Ramos (cell line): Measurements from ENCODE around the gene SLC5A12.

Experiments
- in situ Hi-C: fragments of 300-500 bp; cut with MboI; formaldehyde crosslinking; loops from one replicate; pipeline ENCODE4 v1.14.3; 2022; ENCODE audit warnings: low sequenced_read_pairs; ENCODE audit not compliant: unreplicated experiment

The SLC5A12 gene

DNA sequence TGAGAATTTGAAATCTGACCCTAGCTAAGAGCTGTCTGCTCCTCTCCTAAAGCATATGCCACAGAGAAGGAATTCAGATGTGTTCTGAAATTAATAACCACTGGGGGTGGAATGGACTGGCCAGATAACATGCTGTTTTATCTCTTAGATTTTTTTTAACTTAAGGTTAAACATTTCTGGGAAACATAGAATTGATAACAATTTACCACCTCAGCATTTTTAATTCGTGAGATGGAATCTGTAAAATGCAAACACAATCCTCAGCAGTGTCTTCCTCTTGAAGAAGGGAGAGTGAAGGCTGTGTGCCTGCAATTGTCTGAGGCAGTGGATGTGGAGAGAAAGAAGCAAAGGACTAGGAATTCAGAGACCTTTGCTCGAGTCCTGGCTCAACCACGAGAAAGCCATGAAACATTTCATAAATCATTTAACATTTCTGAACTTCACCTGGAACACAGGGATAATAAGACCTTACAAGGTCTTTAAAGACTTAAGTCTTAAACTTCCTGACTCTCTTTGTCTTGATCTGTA is at the start of gene SLC5A12:
TSS of gene SLC5A12 (minus strand) at position 113 of the 528 bp plus-strand sequence. CDS start 346 bp downstream, outside the sequence.
- in situ Hi-C loops, result no loop called here

DNA sequence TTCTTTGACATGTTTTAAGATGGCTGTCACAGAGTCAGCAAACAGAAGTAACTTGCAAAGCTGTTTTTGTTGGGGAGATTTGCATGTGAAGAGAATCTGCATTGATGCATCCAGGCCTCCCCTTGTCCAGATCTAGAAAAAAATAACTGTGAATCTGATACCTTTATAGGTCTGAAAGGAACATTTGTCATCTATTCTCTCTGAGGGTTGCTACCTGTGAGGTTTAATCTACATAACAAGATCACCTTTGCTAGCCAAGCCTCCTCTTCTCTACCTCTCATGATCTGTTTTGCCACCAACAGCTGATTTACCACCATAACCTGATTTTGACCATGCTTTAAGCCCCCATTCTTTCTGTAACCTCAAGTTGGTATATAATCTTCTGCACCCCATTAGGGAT is 47.2 kb upstream of the SLC5A12 start:
- in situ Hi-C loops, result no loop called here

DNA sequence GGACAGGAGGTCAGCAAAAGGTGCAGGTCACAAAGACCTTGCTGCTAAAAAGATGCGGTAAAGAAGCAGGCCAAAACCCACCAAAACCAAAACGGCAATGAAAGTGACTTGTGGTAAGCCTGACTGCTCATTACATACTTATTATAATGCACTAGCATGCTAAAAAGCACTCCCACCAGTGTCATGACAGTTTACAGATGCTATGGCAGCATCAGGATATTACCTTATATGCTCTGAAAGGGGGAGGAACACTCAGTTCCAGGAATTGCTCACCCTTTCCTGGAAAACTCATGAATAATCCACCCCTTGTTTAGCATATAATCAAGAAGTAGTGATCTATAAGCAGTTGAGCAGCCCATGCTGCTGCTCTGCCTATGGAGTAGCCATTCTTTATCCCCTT is 45.2 kb upstream of the SLC5A12 start:
- in situ Hi-C loops, result no loop called here

- in situ Hi-C loops, result no loop called here
Measured at GRCh38 chr11:26765323-26765722, 43.5 kb upstream of the SLC5A12 start.

DNA sequence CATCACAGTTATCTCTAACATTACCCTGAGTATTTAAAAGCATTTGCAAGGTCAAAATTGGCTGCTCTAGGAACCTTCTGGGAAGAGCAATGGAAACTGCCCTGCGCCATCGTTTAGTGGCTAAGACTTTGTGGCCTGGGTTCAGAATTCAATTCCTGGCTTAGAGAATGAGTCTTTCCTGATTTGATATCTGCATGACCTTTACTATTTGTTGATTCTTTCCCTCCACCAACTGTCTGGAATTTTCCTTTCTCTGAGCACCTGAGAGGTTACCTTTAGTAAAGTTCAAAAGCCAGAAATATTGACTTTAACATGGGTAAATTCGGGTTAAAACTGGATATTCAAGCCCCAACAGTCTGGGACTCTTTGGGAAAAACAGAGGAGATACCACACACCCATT is 43.0 kb upstream of the SLC5A12 start:
- in situ Hi-C loops, result no loop called here

- in situ Hi-C loops, result no loop called here
Measured at GRCh38 chr11:26764315-26764714, 42.5 kb upstream of the SLC5A12 start.

- in situ Hi-C loops, result no loop called here
Measured at GRCh38 chr11:26762089-26762488, 40.2 kb upstream of the SLC5A12 start.

DNA sequence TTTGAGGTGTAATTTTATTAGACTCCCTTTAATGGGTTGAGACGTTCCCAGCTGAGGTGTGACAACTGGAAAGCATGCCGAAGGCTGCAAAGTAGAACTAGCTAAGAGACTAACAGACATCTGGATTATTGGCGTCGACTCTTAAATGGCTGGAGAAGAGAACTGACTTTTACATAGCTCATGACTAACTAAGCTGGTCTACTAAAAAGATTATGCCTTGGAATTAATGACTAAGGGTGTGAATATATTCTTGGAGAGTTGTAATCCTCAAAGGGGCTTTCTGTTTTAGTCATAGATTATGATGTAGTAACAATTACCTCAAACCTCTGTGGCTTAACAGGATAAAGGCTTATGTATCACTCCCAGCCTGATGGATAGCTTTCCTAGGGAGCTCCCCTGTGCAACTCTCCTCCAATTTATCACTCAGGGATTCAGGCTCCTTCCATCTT is 39.5 kb upstream of the SLC5A12 start:
- in situ Hi-C loops, result no loop called here

GRCh38 chr11:26757995-26758394 is 36.1 kb upstream of the SLC5A12 start:
- in situ Hi-C loops, result no loop called here

GRCh38 chr11:26755762-26756161 is 33.9 kb upstream of the SLC5A12 start:
- in situ Hi-C loops, result no loop called here

GRCh38 chr11:26753723-26754504 is 32.1 kb upstream of the SLC5A12 start:
- in situ Hi-C loops, result no loop called here

DNA sequence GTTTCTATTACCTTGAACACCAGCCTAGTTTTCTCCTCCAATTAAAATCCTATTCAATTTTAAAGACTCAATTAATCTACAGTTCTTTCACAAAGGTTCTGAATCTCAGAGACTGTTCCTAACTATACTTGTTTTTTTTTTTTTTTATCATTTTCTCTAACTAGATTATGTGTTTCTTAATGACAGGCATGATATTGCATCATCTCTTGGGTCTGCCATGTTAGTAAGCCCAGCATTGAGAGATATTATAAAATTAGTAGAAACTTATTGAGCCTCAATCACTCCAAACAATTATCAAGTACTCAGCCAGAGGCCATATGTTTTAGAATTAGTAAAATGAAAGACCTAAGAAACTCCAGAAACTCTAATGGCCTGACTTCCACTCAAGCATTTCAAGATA is 28.1 kb upstream of the SLC5A12 start:
- in situ Hi-C loops, result no loop called here

DNA sequence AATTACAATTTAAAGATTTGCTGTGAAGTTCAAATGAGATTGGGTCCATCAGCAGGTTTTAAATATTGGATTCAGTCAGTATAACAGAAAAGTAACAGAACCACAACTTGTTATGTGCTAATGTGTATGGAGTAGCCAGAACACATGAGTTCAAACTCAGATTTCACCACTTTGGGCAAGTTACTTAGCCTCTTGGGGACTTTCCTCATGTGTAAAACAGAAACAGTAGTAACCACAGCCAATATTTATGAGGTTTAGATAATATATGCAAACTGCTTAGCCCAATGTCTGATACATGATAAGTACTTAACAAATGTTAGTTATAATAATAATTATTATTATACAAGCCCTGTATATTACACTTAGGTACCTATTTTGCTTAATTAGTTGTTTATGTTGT is 21.8 kb upstream of the SLC5A12 start:
- in situ Hi-C loops, result no loop called here

DNA sequence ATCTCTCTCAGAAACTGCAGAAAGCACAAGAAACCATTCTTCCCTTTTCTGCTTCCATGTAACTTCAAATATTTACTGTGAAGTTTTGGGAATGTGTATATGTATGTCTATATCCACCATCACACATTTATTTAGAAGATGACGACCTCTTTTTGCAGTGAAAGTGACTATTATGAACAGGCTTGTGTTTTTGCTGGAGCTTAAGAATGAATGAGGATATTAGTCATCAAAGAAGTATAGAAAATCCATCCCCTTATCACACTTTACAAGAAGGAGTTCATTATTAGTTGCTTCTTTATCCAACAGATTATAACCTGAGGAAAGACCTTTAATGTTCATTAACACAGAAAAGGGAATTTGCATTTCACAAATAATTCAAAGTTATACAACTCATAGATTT is 21.1 kb upstream of the SLC5A12 start:
- in situ Hi-C loops, result no loop called here

DNA sequence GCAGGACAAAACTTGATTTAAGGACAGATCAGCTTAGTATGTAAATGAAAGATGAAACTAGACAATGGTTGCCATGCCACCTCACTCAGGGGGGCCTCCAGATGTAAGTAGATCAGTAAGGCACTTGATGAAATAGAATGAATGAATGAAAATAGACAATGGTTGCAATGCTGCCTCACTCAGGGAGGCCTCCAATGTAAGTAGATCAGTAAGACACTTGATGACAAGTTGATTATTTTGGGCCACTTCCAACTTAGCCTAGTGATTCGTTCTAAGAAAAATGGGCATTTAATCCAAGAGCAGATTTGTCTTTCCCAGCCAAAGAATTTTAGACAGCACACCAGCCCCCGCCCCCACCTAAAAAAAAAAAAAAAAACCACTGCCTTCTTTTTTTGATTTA is 19.2 kb upstream of the SLC5A12 start:
- in situ Hi-C loops, result no loop called here

GRCh38 chr11:26739366-26740073 is 17.7 kb upstream of the SLC5A12 start:
- in situ Hi-C loops, result no loop called here

- in situ Hi-C loops, result no loop called here
Measured at GRCh38 chr11:26734691-26735090, 12.8 kb upstream of the SLC5A12 start.

GRCh38 chr11:26731084-26731456 is 9.2 kb upstream of the SLC5A12 start:
- in situ Hi-C loops, result no loop called here

DNA sequence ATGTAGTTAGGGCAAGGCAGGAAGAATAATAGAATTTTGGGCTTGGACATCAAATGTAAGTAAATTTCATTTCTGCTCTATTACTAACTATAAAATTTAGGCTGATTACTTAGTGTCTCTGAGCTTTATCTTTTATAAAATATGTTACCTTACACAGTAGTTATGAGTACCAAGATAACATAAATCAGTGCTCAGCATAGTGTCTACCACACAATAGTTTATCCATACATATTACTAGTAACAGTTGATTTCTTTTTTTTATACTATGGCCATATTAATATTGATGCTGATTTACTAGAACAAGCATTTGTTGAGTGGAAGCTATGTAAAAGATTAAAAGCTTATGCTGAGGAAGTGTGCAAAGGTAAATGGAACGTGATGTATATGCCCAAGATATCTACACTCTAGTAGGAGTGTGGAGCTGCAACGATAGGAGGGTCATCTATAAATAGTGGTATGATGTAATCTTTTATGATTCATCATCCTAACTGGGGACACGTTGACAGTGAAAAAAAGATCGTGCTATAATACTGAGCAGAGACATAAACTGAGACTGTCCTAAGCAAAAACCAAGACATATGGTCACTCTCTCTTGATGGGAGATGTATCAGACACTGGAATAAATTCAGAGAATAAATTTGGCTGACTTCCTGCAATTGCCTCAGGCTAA is 8.7 kb upstream of the SLC5A12 start:
- in situ Hi-C loops, result no loop called here

DNA sequence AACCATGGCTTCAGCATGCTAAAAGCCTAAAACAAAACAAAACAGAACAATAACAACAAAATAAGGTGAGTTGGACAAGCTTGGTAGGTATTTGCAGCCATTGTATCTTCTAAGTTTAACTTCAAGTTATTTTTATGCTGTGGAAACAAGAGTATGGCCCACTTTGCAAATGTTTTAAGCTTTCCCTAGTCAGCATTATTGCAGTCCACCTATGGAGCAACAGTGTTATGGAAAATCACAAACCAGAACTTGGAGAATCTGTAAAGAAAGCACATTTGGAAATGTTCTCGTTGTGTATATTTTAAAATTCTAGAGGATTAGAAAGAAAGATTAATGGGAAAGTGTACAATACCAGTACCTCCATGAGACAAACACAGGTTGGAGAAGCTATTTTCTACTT is 7.4 kb upstream of the SLC5A12 start:
- in situ Hi-C loops, result no loop called here

DNA sequence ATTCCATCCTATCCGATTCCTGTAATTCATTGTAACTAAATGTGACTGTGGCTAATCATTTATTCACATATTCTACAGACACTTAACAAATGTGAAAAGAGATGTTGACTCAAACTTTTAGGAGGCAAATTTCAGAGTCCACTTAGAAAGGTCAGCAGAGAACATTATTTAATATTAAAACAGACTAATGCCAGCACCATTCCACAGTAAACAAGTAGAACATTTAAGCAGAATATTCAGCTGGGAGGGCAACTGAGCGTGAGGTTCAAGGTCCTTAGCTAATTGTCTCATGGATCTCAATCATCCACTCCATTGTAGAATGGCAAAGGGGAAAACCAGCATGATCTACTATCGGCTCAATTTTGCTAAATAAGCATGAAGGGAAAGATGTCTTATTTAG is 5.1 kb upstream of the SLC5A12 start:
- in situ Hi-C loops, result no loop called here
